Measurements from ENCODE around the gene TRIP6.
"Not testable (repeated sequence)": the region's sequence is repeated elsewhere in the genome, so short reads cannot be mapped to it uniquely, and the experiment has no call there.

TRIP6 gene

DNA sequence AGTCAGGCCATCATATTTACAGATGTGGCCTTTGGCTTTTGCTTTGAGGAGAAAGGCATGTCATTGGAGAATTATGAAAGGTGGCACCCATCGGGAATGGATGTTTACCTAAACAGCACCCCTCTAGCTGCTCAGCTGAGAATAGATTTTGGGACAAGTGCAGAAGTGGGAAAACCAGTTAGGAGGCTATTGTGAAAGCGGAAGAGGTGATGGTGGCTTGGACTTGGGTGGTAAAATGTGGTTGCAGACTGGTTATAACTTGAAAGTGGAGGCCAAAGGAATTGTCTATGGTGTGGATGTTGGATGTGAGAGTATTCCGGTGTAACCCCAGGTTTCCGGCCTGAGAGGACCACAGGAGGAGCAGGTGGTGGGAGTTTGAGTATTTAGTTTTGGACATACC is 19.8 kb upstream of the TRIP6 start:
- Histone ChIP-seq H3K9ac (ENCODE audit: low read depth, low read length) (no peak overlapping the region), H3K4me1 (ENCODE audit: control insufficient read depth, insufficient read depth, low read length) (no peaks in the 10 kb centered on the region), H3K4me3 (ENCODE audit: low read depth, low read length) (no peak overlapping the region), H3K27me3 (ENCODE audit: control insufficient read depth, insufficient read depth, low read length) (no peaks in the 10 kb centered on the region), H3K9me3 (ENCODE audit: control insufficient read depth, insufficient read depth, low read length) (no peaks in the 10 kb centered on the region), H3K36me3 (ENCODE audit: control insufficient read depth, insufficient read depth, low read length) (no peaks in the 10 kb centered on the region)

DNA sequence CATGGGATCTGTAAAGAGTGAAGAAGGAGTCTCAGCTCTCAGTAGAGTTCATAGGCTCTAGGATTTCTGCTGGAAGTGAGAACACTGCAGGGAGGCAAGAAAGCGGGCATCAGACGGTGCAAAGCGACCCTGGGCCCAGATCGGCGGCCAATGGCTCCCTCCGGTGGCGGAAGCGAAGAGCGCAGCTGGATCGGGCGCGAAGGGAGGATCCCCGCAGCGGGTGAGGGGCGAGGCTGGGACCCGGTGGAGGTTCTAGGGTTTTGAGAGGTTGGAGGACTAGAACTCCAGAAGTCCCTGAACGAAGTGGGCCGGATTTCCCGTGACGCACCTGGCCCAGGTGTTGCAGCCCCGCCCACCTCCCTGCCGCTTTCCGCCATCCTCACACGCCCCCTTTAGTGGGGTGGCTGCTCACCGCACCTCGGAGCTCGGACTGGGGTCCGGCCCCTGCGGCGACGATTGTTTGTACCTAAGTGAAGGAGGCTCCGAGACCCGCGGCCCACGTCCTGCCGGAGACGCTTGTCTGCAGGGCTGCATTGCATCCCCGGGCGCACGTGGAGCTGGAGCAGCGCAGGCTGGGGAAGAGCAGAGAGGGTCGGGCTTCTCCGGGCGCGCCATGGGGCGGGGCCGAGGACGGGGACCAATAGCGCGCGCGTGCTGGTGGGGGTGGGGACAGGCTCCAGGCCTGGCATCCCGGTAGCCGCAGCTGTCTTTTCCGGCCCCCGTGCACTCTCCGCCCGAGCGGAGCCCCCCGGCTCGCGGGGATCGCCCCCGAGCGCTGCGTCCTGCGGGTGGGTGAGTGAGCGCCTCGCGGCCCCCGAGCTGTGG is 14.9 kb upstream of the TRIP6 start, which contains the start of gene SLC12A9:
Gene SLC12A9 (plus strand): TSS at position 666 of the 825 bp plus-strand sequence. CDS start 1,485 bp downstream, outside the sequence.
- Histone ChIP-seq H3K4me1 (ENCODE audit: control insufficient read depth, insufficient read depth, low read length) (peaks cover 3% of the 10 kb centered on the region), H3K9me3 (ENCODE audit: control insufficient read depth, insufficient read depth, low read length) (no peaks in the 10 kb centered on the region), H3K4me3 (ENCODE audit: low read depth, low read length) (peak within 1 kb of the TSS; percentile 93), H3K9ac (ENCODE audit: low read depth, low read length) (peak within 1 kb of the TSS; percentile 65), H3K27me3 (ENCODE audit: control insufficient read depth, insufficient read depth, low read length) (no peaks in the 10 kb centered on the region), H3K36me3 (ENCODE audit: control insufficient read depth, insufficient read depth, low read length) (no peaks in the 10 kb centered on the region)

DNA sequence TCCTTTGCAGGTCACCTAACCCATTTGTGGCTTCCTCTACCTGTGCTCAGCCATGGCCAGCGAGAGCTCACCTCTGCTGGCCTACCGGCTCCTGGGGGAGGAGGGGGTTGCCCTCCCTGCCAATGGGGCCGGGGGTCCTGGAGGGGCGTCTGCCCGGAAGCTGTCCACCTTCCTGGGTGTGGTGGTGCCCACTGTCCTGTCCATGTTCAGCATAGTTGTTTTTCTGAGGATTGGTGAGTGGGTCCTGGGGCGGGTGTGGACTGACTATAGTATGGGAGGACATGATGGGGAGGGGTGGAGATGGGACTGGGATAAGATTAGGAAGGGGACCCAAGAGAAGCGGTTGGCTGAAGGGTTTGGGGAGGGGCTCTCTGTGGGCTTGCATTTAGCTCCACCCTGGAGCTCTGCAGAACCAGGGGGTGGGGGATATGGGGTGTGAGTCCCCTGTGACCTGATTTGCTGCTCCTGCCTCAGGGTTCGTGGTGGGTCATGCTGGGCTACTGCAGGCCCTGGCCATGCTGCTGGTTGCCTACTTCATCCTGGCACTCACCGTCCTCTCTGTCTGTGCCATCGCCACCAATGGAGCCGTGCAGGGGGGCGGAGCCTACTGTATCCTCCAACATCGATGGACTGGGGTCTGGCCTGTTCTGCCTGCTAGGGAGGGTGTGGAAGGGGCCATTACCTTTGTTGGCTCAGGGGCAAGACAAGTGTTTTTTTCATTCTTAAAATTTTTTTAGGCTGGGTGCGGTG is 12.9 kb upstream of the TRIP6 start:
- no peak overlapping the region for H3K4me3 ChIP-seq (ENCODE audit: low read depth, low read length)
- H3K36me3 ChIP-seq (ENCODE audit: control insufficient read depth, insufficient read depth, low read length) = peaks cover 2% of the 10 kb centered on the region
- H3K4me1 ChIP-seq (ENCODE audit: control insufficient read depth, insufficient read depth, low read length) = peaks cover 3% of the 10 kb centered on the region
- H3K9me3 ChIP-seq (ENCODE audit: control insufficient read depth, insufficient read depth, low read length) = no peaks in the 10 kb centered on the region
- H3K27me3 ChIP-seq (ENCODE audit: control insufficient read depth, insufficient read depth, low read length) = no peaks in the 10 kb centered on the region
- H3K9ac ChIP-seq (ENCODE audit: low read depth, low read length) = no peak overlapping the region

DNA sequence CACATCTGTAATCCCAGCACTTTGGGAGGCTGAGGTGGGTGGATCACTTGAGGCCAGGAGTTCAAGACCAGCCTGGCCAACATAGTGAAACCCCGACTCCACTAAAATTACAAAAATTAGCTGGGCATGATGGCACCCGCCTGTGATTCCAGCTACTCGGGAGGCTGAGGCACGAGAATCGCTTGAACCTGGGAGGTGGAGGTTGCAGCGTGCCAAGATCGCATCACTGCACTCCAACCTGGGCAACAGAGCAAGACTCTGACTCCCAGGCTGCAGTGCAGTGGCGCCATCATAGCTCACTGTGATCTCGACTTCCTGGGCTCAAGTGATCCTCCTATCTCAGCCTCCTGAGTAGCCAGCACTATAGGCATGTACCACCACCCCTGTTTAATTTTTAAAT is 12.3 kb upstream of the TRIP6 start:
- not testable (repeated sequence) for H3K4me3 ChIP-seq (ENCODE audit: low read depth, low read length); H3K4me1 ChIP-seq (ENCODE audit: control insufficient read depth, insufficient read depth, low read length); H3K36me3 ChIP-seq (ENCODE audit: control insufficient read depth, insufficient read depth, low read length); H3K27me3 ChIP-seq (ENCODE audit: control insufficient read depth, insufficient read depth, low read length); H3K9me3 ChIP-seq (ENCODE audit: control insufficient read depth, insufficient read depth, low read length); H3K9ac ChIP-seq (ENCODE audit: low read depth, low read length)

DNA sequence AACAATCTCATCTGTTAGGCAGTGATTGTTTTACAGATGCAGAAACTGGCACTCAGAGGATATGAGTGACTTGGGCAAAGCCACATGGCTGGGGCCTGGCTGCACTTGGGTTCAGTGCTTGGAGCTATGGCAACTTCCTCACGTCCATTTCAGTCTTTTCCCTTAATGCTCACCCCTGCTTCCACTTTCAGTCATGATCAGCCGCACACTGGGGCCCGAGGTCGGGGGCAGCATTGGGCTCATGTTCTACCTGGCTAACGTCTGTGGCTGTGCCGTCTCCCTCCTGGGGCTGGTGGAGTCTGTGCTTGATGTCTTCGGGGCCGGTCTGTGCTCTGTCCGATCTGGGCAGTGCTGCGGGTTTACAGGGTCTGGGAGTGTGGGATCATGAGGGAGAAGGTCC is 11.7 kb upstream of the TRIP6 start:
- Histone ChIP-seq H3K36me3 (ENCODE audit: control insufficient read depth, insufficient read depth, low read length) (peaks cover 7% of the 10 kb centered on the region), H3K27me3 (ENCODE audit: control insufficient read depth, insufficient read depth, low read length) (no peaks in the 10 kb centered on the region), H3K4me3 (ENCODE audit: low read depth, low read length) (no peak overlapping the region), H3K4me1 (ENCODE audit: control insufficient read depth, insufficient read depth, low read length) (peaks cover 3% of the 10 kb centered on the region), H3K9me3 (ENCODE audit: control insufficient read depth, insufficient read depth, low read length) (no peaks in the 10 kb centered on the region), H3K9ac (ENCODE audit: low read depth, low read length) (no peak overlapping the region)

DNA sequence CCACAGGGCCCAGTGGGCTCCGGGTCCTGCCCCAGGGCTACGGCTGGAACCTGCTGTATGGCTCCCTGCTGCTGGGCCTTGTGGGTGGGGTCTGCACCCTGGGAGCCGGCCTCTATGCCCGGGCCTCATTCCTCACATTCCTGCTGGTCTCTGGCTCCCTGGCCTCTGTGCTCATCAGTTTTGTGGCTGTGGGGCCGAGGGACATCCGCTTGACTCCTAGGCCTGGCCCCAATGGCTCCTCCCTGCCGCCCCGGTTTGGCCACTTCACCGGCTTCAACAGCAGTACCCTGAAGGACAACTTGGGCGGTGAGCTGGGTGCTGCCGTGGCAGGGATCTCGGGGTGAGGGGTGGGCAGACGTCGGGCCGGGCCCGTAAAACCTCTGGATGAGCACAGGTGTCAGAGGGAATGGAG is 10.3 kb upstream of the TRIP6 start:
- Histone ChIP-seq H3K36me3 (ENCODE audit: control insufficient read depth, insufficient read depth, low read length) (peaks cover 18% of the 10 kb centered on the region), H3K9me3 (ENCODE audit: control insufficient read depth, insufficient read depth, low read length) (no peaks in the 10 kb centered on the region), H3K4me1 (ENCODE audit: control insufficient read depth, insufficient read depth, low read length) (peaks cover 3% of the 10 kb centered on the region), H3K4me3 (ENCODE audit: low read depth, low read length) (no peak overlapping the region), H3K27me3 (ENCODE audit: control insufficient read depth, insufficient read depth, low read length) (no peaks in the 10 kb centered on the region), H3K9ac (ENCODE audit: low read depth, low read length) (no peak overlapping the region)

DNA sequence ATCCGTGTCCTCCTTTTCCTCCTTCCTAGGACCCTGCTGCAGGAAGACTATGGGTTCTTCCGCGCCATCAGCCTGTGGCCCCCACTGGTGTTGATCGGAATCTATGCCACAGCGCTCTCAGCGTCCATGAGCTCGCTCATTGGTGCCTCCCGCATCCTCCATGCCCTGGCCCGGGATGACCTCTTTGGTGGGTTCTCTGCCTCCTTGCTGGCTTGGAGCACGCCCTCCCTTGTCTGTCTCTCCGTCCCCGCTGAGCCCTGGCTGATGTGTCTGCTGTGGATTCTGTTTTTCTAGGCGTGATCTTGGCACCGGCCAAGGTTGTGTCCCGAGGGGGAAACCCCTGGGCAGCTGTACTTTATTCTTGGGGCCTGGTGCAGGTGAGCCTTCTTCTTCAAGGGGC is 7.3 kb upstream of the TRIP6 start:
- Histone ChIP-seq H3K9ac (ENCODE audit: low read depth, low read length) (no peak overlapping the region), H3K4me1 (ENCODE audit: control insufficient read depth, insufficient read depth, low read length) (no peaks in the 10 kb centered on the region), H3K4me3 (ENCODE audit: low read depth, low read length) (no peak overlapping the region), H3K36me3 (ENCODE audit: control insufficient read depth, insufficient read depth, low read length) (peaks cover 34% of the 10 kb centered on the region), H3K27me3 (ENCODE audit: control insufficient read depth, insufficient read depth, low read length) (no peaks in the 10 kb centered on the region), H3K9me3 (ENCODE audit: control insufficient read depth, insufficient read depth, low read length) (no peaks in the 10 kb centered on the region)

DNA sequence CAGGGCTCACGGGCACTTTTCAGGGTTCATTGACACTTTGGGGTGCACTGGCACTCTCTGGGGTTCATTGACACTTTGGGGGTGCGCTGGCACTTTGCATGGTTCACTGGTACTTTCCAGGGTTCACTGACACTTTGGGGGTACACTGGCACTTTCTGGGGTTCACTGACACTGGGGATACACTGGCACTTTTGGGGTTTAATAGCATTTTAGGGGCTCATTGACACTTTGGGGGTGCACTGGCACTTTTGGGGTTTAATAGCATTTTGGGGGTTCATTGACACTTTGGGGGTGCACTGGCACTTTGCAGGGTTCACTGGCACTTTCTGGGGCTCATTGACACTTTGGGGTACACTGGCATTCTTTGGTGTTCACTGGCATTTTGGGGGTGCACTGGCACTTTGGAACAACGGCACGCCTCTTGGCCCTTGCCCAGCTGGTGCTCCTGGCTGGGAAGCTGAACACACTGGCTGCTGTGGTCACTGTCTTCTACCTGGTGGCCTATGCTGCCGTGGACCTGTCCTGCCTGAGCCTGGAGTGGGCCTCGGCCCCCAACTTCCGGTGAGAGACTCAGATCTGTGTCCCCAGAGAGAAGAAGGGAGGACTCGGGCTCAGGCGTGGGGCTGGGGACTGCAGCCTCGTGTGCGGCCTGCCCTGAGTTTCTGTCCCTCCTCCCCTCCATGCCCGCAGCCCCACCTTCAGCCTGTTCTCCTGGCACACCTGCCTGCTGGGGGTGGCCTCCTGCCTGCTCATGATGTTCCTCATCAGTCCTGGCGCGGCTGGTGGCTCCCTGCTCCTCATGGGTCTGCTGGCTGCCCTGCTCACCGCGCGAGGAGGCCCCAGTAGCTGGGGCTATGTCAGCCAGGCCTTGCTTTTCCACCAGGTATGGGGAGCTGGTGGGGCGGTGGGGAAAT is 6.2 kb upstream of the TRIP6 start:
- H3K36me3 ChIP-seq (ENCODE audit: control insufficient read depth, insufficient read depth, low read length) = peaks cover 34% of the 10 kb centered on the region
- H3K9ac ChIP-seq (ENCODE audit: low read depth, low read length) = no peak overlapping the region
- H3K4me3 ChIP-seq (ENCODE audit: low read depth, low read length) = no peak overlapping the region
- H3K27me3 ChIP-seq (ENCODE audit: control insufficient read depth, insufficient read depth, low read length) = no peaks in the 10 kb centered on the region
- H3K9me3 ChIP-seq (ENCODE audit: control insufficient read depth, insufficient read depth, low read length) = no peaks in the 10 kb centered on the region
- H3K4me1 ChIP-seq (ENCODE audit: control insufficient read depth, insufficient read depth, low read length) = no peaks in the 10 kb centered on the region

DNA sequence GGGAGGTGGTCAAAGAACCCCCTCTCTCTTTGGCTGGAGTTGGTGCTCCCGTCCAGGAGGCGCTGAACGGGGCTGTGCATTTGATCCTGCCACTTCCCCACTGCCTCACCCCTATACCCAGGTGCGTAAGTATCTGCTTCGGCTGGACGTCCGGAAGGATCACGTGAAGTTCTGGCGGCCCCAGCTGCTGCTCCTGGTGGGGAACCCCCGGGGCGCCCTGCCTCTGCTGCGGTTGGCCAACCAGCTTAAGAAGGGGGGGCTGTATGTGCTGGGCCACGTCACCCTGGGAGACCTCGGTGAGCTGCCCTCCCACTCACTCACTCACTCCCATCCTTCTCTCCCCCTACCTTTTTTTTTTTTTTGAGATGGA is 5.6 kb upstream of the TRIP6 start:
- Histone ChIP-seq H3K9me3 (ENCODE audit: control insufficient read depth, insufficient read depth, low read length) (no peaks in the 10 kb centered on the region), H3K4me3 (ENCODE audit: low read depth, low read length) (no peak overlapping the region), H3K9ac (ENCODE audit: low read depth, low read length) (no peak overlapping the region), H3K4me1 (ENCODE audit: control insufficient read depth, insufficient read depth, low read length) (peaks cover 2% of the 10 kb centered on the region), H3K36me3 (ENCODE audit: control insufficient read depth, insufficient read depth, low read length) (peaks cover 34% of the 10 kb centered on the region), H3K27me3 (ENCODE audit: control insufficient read depth, insufficient read depth, low read length) (no peaks in the 10 kb centered on the region)

DNA sequence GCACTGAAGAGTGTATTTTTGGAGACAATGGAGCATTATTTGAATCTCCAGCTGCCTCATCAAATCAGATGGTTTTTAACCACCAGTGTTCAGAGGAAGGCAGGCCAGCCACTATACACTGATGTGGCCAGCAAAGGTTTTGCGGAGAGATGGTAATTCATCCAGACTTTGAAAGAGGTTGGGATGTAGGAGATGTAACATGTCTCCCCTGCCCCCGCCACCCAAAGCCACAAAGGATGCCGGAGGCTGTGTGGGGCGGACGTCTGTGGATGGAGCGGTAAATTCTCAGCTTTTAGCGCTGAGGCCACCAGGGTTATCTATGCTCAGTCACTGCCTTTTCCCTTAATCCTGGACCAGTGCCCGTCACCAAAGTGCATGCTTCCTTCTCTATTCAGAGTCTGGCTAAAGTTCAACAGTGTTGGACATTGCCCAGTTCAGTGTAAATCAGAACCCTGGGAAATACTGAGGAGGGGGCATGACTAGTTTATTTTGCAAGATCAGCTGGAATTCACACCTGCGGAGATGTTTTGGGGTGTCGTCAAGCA is 3.7 kb upstream of the TRIP6 start:
- no peak overlapping the region for H3K9ac ChIP-seq (ENCODE audit: low read depth, low read length)
- peaks cover 34% of the 10 kb centered on the region for H3K36me3 ChIP-seq (ENCODE audit: control insufficient read depth, insufficient read depth, low read length)
- no peak overlapping the region for H3K4me3 ChIP-seq (ENCODE audit: low read depth, low read length)
- H3K27me3 ChIP-seq (ENCODE audit: control insufficient read depth, insufficient read depth, low read length) = no peaks in the 10 kb centered on the region
- H3K4me1 ChIP-seq (ENCODE audit: control insufficient read depth, insufficient read depth, low read length) = peaks cover 4% of the 10 kb centered on the region
- H3K9me3 ChIP-seq (ENCODE audit: control insufficient read depth, insufficient read depth, low read length) = no peaks in the 10 kb centered on the region

DNA sequence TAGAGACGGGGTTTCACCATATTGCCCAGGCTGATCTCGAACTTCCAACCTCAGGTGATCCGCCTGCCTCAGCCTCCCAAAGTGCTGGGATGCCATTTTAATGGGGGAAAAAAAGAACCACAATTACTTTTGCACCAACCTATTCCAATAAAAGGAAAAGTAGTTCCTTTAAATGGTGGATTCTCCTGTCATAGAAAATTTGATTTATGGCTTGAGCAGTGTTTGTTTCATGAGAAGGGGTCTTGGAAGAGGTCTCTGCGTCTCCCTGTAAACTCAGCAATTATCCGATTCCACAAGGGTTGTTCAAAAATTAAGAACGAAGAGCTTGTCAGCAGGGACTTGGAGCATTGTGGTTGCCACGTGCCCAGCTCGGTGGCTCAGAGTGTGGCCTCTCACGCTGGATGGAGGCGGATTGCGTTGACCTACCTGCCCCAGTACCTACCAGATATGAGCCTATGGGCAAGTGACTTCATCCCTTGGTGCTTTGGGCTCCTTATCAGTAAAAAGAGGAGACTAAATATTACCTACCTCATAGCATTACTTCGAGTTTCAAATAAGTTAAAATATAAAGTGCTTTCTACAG is 2.8 kb upstream of the TRIP6 start:
- peaks cover 40% of the 10 kb centered on the region for H3K36me3 ChIP-seq (ENCODE audit: control insufficient read depth, insufficient read depth, low read length)
- no peaks in the 10 kb centered on the region for H3K27me3 ChIP-seq (ENCODE audit: control insufficient read depth, insufficient read depth, low read length)
- H3K9me3 ChIP-seq (ENCODE audit: control insufficient read depth, insufficient read depth, low read length) = no peaks in the 10 kb centered on the region
- peaks cover 4% of the 10 kb centered on the region for H3K4me1 ChIP-seq (ENCODE audit: control insufficient read depth, insufficient read depth, low read length)
- no peak overlapping the region for H3K4me3 ChIP-seq (ENCODE audit: low read depth, low read length)
- H3K9ac ChIP-seq (ENCODE audit: low read depth, low read length) = no peak overlapping the region

All from iPS-15b (cell line).